HG02798 (cell line): Measurements from ENCODE around the gene PRR19.
"Not testable (repeated sequence)": the region's sequence is repeated elsewhere in the genome, so short reads cannot be mapped to it uniquely, and the experiment has no call there.

Experiments
- ATAC-seq: cut with Tn5 transposase; IDR thresholded peaks from one replicate; pipeline ENCODE4 v1.9.1; 2021; ENCODE audit warnings: mild to moderate bottlenecking; ENCODE audit not compliant: unreplicated experiment, poor library complexity

The PRR19 gene

DNA sequence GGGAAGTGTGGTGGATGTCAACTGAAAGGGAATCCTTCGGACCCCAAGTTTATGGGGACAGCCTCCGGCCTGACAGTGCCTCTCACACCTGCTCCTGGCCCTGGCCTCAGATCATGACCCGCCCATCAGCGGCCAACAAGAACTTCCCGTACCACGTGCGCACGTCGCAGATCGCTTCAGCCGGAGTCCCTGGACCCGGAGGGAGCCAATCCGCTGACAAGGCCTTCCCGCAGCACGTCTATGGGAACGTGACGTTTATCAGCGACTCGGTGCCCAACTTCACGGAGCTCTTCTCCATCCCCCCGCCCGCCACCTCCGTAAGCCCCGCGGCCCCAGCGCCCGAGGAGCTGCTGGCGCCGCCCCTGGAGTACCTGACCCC, 21.5 kb downstream of the PRR19 start:
- no peak for ATAC-seq

DNA sequence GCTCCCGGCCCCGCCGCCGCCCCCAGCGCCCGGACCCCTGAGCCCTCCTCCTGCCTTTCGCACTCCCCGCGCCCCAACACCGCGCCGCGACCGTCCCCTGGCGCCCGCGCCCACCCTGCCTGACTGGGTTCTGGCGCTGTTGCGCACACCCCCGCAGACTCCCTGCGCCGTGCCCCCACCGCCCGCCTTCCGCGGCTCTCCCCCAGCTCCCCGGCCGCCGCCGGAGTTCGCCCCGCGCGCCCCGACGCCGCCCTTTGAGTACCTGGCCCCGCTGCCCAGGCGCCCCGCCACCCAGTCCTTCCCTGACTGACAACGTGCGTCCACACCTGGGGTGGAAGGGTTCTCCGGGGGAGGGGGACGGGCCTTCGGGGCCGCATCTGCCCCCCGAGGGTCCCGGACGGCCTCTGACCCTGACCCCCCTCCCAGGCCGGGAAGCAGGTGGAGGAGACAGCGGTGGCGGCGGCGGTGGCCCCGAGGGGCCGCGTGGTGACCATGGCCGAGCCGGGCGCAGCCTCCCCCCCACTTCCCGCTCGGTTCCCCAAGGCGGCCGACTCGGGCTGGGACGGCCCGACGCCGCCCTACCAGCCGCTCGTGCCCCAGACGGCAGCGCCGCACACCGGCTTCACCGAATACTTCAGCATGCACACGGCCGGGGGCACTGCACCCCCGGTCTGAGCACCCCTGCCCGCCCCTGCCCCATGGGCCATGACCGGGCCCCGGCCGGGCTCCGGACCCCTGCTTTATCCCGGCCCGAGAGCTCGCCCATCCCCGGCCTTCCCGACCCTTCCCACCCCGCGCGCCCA, 22.1 kb downstream of the PRR19 start:
- ATAC-seq = no peak

DNA sequence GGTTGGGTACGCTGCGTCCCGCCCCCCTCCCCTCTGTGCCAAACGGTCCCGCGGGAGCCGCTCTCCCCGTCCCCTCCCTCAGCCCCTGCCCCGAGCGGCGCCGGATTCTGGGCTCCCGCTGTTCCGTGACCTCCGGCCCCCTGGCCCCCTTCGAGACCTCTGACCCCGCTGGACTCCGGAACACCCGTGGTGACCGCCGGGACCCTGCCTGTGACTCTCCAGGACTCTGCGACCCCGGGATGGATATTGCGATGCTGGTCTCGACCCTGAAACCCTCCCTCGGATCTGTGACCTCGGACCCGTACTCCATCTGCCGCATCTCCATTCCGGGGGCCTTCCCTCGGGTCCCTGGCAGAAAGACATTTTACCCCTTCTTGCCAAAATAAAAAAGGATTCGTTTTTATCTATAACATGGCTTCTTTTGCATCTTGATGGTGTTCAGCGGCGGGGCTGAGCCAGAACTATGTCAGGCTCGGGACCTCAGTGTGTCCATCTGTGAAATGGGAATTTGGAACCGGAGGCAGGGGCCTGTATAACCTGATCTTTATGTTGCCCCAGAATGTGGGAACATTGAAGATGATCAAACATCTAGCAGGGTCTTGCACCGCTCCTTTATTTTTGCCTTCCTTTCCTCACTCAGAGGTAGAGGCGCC, 22.8 kb downstream of the PRR19 start:
- no peak for ATAC-seq

DNA sequence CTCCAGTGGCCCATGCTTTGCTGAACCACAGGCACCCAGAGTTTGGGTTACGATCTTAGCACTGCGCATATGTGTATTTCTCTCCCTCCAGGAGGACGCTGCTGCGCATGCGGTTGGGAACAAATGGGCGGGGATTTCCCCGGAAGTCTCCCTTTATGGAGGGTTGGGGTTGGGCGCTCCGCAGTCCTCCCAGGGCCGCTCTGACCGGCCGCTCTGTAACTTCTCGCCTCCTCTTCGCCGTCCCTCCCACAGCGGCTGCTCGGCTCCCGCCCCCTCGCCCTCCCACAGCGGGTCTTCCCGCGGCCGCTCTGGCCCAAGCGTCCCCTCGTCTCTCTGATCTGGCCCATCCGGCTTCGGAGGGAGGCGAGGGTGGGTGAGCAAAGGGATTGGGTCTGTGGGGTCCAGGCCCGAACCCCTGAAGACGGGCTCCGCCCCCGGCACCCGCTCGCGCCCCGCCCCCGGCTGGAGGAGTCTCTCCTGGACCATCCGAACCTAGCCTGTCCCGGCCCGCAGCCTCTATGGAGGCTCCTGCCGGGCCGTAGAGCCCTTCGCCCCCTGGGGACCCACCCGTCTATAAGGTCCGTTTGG, 23.5 kb downstream of the PRR19 start, which contains the start of gene MEGF8:
MEGF8 (plus strand) TSS at position 328 of the 588 bp plus-strand sequence. CDS start 609 bp downstream, outside the sequence.
- ATAC-seq = peak; percentile 91

DNA sequence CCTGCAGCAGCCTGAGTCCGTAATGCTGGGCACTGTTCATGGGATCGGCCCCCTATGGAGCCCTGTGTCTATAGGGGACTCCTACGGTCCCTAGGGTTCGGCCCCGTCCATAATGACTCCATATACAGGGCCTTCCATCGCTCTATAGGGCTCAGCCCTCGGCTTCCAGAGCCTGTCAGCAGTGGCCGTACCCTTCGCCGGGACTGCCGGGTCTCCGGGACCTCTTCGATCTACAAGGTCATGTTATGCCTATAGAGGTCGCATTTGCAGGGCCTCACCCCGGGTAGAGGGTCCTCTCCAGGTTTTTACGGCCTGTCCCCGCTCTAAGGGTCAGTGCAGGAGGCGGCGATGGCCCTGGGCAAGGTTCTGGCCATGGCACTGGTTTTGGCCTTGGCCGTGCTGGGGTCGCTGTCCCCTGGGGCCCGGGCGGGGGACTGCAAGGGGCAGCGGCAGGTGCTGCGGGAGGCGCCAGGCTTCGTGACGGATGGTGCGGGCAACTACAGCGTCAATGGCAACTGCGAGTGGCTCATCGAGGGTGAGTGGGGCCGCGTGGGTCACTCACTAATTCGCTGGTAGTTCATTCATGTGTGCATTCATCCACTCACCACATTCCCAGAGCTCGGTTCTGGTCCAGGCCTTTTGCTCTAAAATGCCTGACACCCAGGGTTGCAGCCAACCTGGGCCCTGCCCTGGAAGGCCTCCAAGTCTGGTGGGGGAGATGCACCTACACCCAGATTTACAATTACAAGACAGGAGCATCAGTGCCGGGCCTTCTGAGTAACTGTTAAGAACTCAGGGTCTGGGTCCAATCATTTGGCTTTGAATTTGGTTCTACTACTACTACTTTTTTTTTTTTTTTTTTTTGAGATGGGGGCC, 24.2 kb downstream of the PRR19 start:
- peak; percentile 1 for ATAC-seq

DNA sequence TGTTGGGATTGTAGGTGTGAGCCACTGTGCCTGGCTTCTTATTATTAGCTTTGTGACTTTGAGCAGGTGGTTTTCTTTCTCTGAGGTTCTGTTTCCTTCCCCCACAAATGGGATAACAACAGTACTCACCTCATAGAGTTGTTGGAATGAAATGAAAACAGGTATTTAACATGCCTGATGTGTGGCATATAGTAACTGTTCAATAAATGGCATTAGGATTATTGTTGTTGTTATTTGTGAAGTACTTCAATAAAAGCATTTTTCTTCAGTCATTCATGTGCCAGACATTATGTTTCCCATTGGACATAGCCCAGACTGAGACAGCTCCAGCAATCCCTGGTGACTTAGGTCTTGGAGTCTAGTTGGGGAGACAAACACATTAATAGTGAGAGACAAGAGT, 25.0 kb downstream of the PRR19 start:
- ATAC-seq = no peak

DNA sequence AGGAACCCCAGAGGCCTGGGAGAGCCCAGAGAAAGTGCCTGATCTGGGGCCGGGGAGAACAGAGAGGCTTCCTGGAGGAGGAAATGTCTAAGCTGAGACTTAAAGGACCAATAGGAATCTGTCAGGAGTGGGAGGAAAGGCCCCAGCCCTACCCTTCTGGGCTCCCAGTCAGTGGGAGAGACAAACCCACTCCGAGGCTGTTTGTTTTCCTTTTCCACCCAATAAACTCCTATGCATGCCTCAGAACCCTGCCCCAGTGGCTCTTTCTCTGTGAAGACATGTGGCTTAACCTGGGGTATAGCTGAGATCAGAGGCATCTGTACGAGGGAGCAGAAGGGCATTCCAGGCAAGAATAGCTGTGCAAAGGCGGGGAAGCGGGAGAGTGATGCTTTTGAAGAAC, 25.4 kb downstream of the PRR19 start:
- ATAC-seq = no peak

DNA sequence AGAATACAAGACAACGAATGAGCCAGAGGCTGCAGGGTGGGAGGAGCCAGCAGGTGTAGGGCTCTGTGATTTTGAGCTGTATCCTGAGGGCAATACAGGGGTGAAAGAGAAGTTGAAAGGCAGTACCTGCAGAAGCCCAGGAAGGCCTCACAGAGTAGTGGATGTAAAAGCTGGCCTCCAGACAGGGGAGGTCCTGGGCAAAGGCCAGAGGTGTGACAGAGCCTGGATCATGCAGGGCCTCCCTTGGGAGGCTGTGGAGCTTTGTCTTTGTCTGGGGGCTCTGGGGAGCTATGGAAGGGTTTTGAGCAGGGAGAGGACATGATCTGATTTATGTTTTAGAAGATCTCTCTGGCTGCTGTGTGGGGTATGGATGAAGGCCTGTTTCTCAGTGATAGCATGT, 26.2 kb downstream of the PRR19 start:
- ATAC-seq = no peak

DNA sequence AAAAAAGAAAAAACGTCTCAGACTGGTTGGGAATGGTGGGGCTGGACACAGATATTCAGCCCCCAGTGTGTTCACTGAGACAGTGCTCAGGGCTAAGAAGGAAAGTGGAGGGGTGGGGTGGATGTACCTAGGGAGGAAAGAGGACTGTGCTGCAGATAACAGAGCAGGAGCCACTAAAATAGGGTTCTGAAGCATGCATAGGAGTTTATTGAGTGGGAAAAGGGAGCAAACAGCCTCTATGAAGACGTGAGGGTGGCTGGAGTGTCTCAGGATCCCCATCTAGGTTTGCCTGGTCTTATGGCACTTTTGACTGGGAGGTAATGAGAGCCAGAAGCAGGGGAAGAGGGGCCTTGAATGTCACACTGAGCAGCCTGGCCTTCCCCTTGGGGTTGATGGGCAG, 26.9 kb downstream of the PRR19 start:
- ATAC-seq = no peak

DNA sequence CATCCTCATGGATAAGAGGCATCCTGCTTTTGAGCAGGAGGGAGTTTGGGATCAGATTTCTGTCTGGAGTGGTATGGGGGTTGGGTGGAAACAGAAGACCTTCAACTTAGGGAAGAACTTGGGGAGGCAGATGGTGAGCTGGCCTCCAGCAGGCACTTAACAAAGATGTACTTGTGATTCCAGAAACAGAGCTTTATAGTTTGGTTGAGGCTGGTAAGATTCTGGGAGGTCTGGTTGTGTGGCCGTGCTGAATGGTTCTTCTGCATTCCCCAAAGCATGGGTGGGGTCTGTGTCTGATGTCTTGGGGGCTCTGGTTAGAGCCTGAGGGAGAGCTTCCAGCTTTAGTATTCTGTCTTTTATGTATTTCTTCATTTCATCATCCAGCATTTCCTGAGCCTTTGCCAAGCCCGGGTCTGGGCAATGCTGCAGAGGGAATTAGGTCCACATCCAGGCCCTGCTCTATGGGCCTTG, 28.3 kb downstream of the PRR19 start:
- no peak for ATAC-seq

DNA sequence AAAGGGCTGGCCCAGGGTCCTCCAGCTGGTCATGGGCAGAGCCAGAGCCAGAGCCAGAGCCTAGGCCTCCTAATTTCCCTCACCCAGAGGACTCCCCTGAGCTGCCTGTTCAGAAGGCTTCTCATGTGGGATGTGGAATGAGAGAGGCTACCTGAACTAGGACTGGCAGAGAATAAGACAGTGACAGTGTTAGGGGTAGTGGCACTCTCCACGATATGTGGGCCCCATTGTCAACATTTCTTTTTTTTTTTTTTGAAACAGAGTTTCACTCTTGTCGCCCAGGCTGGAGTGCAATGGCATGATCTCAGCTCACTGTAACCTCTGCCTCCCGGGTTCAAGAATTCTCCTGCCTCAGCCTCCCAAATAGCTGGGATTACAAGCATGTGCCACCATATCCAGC, 29.4 kb downstream of the PRR19 start:
- ATAC-seq = not testable (repeated sequence)

DNA sequence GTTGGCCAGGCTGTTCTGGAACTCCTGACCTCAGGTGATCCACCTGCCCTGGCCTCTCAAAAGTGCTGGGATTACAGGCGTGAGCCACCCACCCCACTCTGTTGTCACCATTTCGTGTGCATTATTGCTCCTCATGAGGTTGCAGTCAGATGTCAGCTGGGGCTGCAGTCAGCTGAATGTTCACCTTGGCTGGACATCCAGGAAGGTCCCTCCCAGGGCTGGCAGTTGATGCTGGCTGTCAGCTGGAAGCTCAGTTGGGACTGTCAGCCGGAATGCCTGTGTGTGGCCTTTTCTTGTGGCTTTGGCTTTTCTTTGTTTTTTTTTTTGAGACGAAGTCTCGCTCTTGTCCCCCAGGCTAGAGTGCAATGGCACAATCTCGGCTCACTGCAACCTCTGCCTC, 30.1 kb downstream of the PRR19 start:
- no peak for ATAC-seq

DNA sequence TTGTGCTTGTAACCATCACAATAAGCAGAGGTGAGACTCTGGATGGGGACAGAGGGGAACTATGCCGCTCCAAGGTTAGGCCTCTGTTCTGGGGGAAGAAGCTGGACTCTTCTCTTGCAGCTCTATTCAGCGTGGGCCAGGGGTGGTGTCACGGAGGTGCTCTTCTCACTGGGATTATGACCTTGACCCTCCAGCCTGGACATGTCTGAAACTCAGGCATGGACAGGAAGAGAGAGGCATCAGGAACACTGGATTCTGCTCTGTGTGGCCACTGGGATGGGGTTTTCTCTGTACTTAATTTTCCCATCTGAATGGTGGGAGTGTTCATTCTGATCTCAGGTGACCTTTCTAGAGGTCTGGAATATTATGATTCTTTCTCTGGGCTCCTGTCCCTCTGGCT, 31.1 kb downstream of the PRR19 start:
- no peak for ATAC-seq

DNA sequence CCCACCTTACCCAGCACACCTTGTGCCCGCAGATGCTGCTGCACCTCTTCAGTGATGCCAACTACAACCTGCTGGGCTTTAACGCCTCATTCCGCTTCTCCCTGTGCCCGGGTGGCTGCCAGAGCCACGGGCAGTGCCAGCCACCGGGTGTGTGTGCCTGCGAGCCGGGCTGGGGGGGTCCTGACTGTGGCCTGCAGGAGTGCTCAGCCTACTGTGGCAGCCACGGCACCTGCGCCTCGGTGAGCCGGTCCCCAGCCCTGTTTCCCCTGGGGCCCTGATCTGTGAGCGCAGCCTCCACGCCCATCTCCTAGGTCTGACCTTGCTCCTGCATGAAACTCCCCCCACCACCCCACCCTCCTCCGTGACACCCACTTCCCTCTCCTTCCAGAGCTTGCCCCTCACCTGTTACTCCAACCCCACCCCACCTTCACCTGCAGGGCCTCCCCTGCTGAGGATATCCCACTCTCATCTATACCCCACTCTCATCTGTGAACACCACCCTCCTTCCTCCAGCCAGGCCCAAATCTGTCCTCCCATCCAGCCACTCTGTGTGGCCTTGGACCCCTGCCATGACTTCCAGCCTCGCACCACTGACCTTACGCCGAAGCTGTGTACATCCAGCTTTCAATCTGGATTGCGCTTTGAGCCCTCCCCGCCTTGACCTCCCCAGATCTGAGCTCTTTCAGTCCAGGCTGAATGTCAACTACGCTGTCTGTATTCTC, 32.2 kb downstream of the PRR19 start:
- no peak for ATAC-seq

DNA sequence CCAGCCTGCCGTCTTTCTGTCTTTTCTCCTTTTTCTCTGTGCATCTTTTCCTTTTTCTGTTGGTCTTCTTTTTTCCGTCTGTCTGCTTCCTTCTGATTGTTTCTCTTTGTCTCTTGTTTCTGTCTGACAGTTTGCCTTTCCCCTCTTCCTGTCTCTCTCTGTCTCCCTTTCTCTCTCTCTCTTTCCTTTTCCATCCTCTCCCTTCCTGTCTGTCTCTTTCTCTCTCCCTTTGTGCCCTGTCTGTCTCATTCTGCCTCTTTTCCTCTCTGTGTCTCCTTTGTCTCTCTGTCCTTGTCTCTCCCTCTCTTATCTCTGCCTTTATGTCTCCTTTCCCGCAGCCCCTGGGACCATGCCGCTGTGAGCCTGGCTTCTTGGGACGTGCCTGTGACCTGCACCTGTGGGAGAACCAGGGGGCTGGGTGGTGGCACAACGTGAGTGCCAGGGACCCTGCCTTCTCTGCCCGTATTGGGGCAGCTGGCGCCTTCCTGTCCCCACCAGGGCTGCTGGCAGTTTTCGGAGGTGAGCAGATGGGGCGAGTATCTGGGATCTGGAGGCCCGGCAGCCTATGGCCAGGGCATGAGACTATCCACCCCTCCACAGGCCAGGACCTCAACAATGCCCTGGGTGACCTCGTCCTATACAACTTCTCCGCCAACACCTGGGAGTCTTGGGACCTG, 32.9 kb downstream of the PRR19 start:
- ATAC-seq = no peak

DNA sequence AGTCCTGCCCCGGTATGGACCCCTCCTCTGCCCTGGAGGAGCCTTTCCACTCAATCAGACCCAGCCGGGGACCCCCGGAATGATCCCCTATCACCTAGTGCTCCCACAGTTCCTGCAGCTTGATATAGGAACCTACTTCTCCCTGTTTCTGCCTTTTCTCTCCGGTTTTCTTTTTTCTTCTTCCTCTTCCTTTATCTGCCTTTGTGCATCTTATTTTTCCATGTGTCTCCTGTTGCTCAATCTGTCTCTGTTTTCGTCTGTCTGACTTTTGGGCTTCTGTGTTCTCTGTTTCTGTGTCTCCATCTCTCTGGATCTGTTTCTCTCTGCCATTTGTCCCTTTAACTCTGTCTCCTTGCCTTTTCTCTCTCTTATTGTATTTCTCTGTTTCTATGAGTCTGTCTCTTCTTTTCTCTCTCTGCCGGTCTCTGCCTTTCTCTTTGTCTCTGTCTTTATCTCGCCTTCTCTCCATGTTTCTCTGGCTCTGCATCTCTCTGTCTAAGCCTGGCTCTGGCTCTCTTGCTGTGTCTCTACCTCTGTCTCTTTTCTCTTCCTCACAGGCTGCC, 33.5 kb downstream of the PRR19 start:
- no peak for ATAC-seq

DNA sequence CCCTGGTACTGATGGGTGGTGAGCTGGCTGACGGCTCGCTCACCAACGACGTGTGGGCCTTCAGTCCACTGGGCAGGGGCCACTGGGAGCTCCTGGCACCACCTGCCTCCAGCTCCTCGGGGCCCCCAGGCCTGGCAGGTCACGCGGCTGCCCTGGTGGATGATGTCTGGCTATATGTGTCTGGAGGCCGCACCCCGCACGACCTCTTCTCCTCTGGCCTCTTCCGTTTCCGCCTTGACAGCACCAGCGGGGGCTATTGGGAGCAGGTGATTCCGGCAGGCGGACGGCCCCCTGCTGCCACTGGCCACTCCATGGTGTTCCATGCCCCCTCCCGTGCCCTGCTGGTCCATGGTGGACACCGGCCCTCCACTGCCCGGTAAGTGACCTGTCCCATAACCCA, 34.0 kb downstream of the PRR19 start:
- ATAC-seq = no peak

DNA sequence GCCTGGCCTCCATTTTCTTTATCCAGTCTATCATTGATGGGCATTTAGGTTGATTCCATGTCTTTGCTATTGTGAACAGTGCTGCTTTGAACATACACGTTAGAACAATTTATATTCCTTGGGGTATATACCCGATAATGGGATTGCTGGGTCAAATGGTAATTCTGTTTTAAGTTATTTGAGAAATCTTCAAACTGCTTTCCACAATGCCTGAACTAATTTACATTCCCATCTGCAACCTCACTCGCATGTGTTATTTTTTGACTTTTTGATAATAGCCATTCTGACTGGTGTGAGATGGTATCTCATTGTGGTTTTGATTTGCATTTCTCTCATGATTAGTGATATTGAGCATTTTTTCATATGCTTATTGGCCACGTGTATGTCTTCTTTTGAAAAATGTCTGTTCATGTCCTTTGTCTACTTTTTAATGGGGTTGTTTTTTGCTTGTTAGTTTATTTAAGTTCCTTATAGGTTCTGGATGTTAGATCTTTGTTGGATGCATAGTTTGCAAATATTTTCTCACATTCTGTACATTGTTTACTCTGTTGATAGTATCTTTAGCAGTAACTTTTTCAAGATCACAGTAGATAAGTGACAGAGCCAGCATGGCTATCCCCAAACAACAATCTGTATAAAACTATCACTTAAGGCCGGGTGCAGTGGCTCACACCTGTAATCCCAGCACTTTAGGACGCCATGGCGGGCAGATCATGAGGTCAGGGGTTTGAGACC, 37.4 kb downstream of the PRR19 start:
- not testable (repeated sequence) for ATAC-seq
